ENCODE measurements around the gene ISY1.

- TF ChIP-seq, protein P1, sequence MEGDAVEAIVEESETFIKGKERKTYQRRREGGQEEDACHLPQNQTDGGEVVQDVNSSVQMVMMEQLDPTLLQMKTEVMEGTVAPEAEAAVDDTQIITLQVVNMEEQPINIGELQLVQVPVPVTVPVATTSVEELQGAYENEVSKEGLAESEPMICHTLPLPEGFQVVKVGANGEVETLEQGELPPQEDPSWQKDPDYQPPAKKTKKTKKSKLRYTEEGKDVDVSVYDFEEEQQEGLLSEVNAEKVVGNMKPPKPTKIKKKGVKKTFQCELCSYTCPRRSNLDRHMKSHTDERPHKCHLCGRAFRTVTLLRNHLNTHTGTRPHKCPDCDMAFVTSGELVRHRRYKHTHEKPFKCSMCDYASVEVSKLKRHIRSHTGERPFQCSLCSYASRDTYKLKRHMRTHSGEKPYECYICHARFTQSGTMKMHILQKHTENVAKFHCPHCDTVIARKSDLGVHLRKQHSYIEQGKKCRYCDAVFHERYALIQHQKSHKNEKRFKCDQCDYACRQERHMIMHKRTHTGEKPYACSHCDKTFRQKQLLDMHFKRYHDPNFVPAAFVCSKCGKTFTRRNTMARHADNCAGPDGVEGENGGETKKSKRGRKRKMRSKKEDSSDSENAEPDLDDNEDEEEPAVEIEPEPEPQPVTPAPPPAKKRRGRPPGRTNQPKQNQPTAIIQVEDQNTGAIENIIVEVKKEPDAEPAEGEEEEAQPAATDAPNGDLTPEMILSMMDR (conservative IDR thresholded peaks at IDR 0.05; ENCODE audit: low read length), result no peak
- no peak for TF ChIP-seq EZH2phosphoT487 (IDR thresholded peaks at IDR 0.05; ENCODE audit: borderline replicate concordance)
Measured at GRCh38 chr3:129119365-129120100, 41.3 kb downstream of the ISY1 start.

Measured in Loucy (cell line).